Thoracic aorta (tissue), 2 donors: ENCODE measurements around the gene TNNC2. TPM values are rescaled to one million over a fixed set of nuclear protein-coding genes. Genes with fewer than 3 reads are reported as not detected.
A peak's percentile ranks its signal among the peaks of the same experiment; 100 is the strongest.

ENCODE experiments used
- ATAC-seq: fragments of 150-250 bp; one replicate; pipeline ENCODE4 v1.8.0; 2017; ENCODE audit warnings: low read depth; ENCODE audit not compliant: insufficient number of reproducible peaks, low FRiP score
- DNase-seq: peaks from one replicate; pipeline ENCODE4 v3.0.0-alpha.2; 2020; ENCODE audit warnings: low spot score
- H3K27ac ChIP-seq, 2 donors: fragments of 200-600 bp; sonication (generic); 1 replicate in 1 of 2; 2 replicates in 1 of 2; pipeline ENCODE4 v1.5.1; 2016; ENCODE audit warnings: mild to moderate bottlenecking in 2 of 2, moderate library complexity in 2 of 2
- H3K27me3 ChIP-seq: fragments of 200-600 bp; sonication (generic); replicated peaks from 2 replicates; pipeline ENCODE4 v1.6.0; 2016; ENCODE audit warnings: mild to moderate bottlenecking; ENCODE audit not compliant: insufficient read depth
- H3K36me3 ChIP-seq: fragments of 200-600 bp; sonication (generic); one replicate; pipeline ENCODE4 v1.5.1; 2016
- H3K4me1 ChIP-seq, 2 donors: fragments of 200-600 bp; sonication (generic); 1 replicate in 1 of 2; 2 replicates in 1 of 2; pipeline versions ENCODE4 v1.5.1 to v1.6.0; 2016; ENCODE audit warnings: low read depth in 2 of 2, mild to moderate bottlenecking in 1 of 2; ENCODE audit not compliant: control insufficient read depth in 1 of 2
- H3K4me3 ChIP-seq: fragments of 200-600 bp; sonication (generic); 2 replicates; pipeline ENCODE4 v1.5.1; 2016; ENCODE audit warnings: mild to moderate bottlenecking
- H3K9me3 ChIP-seq: fragments of 200-600 bp; sonication (generic); 2 replicates; pipeline ENCODE4 v1.5.1; 2016
- CTCF ChIP-seq: fragments of 200-600 bp; sonication (generic); IDR thresholded peaks from one replicate; pipeline ENCODE4 v1.5.1; 2019; ENCODE audit warnings: antibody characterized with exemption
- total RNA-seq, 2 donors: library from RNA; depleted of rRNA; stranded (reverse); fragments of >200 nt; gene quantifications; one replicate each; pipeline versions ENCODE4 v1.1.0 to v1.2.3, GENCODE V29; 2016

The TNNC2 gene
- total RNA-seq, 2 donors from 2014 or later = not detected

- Histone ChIP-seq H3K27me3 (no peaks in the 10 kb centered on the region), H3K9me3 (no peaks in the 10 kb centered on the region), H3K4me1 (peaks cover 8 to 10% of the 10 kb centered on the region in 2 donors), H3K27ac (no peak overlapping the region), H3K4me3 (no peak overlapping the region), H3K36me3 (no peaks in the 10 kb centered on the region)
- no peak for DNase-seq
- ATAC-seq = no peak
- TF ChIP-seq CTCF = no peak
These were observed 34.3 kb upstream of the TNNC2 start for GRCh38 chr20:45861221-45862075.

GRCh38 chr20:45860560-45861220, 33.6 kb upstream of the TNNC2 start:
- no peak for TF ChIP-seq CTCF
- Histone ChIP-seq H3K4me3 (no peak overlapping the region), H3K27me3 (no peaks in the 10 kb centered on the region), H3K9me3 (no peaks in the 10 kb centered on the region), H3K36me3 (no peaks in the 10 kb centered on the region), H3K27ac (no peak overlapping the region), H3K4me1 (peaks cover 16 to 17% of the 10 kb centered on the region in 2 donors)
- DNase-seq (no peak), ATAC-seq (no peak)

GRCh38 chr20:45859916-45860315, 32.8 kb upstream of the TNNC2 start:
- ATAC-seq = no peak

GRCh38 chr20:45857882-45858216, 30.7 kb upstream of the TNNC2 start:
- H3K27ac ChIP-seq = peak overlapping the region; percentile 67 to 81
- peaks cover 28 to 40% of the 10 kb centered on the region in 2 donors for H3K4me1 ChIP-seq
- H3K36me3 ChIP-seq = peaks cover 5% of the 10 kb centered on the region
- DNase-seq (no peak), ATAC-seq (no peak)
- H3K9me3 ChIP-seq = no peaks in the 10 kb centered on the region
- H3K4me3 ChIP-seq = peak overlapping the region; percentile 97
- no peak for TF ChIP-seq CTCF
- H3K27me3 ChIP-seq = no peaks in the 10 kb centered on the region

More at GRCh38 chr20:45859916-45860315, 32.8 kb upstream of the TNNC2 start:
- no peaks in the 10 kb centered on the region for H3K36me3 ChIP-seq
- no peaks in the 10 kb centered on the region for H3K9me3 ChIP-seq
- peaks cover 23 to 25% of the 10 kb centered on the region in 2 donors for H3K4me1 ChIP-seq
- no peak overlapping the region for H3K4me3 ChIP-seq
- no peaks in the 10 kb centered on the region for H3K27me3 ChIP-seq
- no peak for DNase-seq
- no peak for TF ChIP-seq CTCF
- no peak overlapping the region for H3K27ac ChIP-seq

- peaks cover 28 to 40% of the 10 kb centered on the region in 2 donors for H3K4me1 ChIP-seq
- no peaks in the 10 kb centered on the region for H3K9me3 ChIP-seq
- H3K4me3 ChIP-seq = peak within 1 kb of the TSS; percentile 97
- DNase-seq (peak; percentile 100), ATAC-seq (peak; percentile 100)
- no peak for TF ChIP-seq CTCF
- peak within 1 kb of the TSS; percentile 70 to 81 for H3K27ac ChIP-seq
- no peaks in the 10 kb centered on the region for H3K27me3 ChIP-seq
- H3K36me3 ChIP-seq = peaks cover 5% of the 10 kb centered on the region
These were observed 30.2 kb upstream of the TNNC2 start, which contains the start of the genes ACOT8 and ZSWIM3 for GRCh38 chr20:45857114-45857881. ACOT8 (minus strand) TSS chr20:45857392; CDS start chr20:45857315, 77 bp downstream. ZSWIM3 (plus strand) TSS chr20:45857614; CDS start chr20:45857826, 212 bp downstream.
